Activated effector memory CD4-positive, alpha-beta T cell treated with anti-CD3 and anti-CD28 coated beads, Interleukin-2, amount 50 U/mL, for 16 hours (primary cell): Measurements from ENCODE around the gene NDE1.

ENCODE experiments used
- DNase-seq: peaks from one replicate; pipeline ENCODE4 v3.0.0-alpha.2; 2020

Gene NDE1

DNA sequence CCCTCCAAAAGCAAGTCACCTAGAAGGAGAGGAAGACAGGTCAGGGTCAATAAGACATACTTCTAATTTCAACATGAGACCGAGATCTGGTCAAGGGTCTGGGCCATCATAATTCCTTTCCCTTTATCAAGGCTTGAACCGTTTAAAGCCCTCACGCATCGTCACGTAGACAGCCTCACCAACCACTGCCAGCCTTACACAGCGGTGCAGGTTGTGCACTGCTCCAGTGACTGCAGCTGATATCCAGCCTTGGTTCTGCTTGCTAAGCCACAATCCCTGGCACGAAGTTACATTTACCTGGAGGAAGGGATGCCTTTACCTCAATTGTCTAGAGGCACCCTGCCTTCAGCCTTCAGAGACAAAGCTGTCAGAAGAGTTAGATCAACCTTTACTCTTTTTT is 121.6 kb downstream of the NDE1 start:
- DNase-seq, result no peak

DNA sequence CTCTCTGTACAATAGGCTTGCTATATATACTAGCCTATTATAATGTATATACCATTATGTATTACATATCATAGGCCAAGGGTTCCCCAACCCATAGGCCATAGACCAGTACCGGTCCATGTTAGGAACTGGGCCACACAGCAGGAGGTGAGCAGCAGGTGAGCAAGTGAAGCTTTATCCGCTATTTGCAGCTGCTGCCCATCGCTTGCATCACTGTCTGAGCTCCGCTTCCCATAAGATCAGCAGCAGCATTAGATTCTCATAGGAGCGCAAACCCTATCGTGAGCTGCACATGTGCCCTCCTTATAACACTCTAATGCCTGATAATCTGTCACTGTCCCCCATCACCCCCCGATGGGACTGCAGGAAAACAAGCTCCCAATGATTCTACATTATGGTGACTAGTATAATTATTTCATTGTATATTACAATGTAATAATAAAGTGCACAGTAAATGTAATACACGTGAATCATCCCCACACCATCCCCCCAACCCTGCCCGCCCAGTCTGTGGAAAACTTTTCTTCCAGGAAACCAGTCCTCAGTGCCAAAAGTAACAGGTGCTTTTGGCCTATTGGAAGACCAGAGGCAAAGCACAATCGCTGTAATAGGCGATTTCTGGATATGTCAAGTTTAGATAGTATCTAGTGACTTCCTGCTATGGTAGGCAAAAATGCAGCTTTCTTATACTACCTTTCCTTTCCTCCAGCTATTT is 122.7 kb downstream of the NDE1 start:
- no peak for DNase-seq

DNA sequence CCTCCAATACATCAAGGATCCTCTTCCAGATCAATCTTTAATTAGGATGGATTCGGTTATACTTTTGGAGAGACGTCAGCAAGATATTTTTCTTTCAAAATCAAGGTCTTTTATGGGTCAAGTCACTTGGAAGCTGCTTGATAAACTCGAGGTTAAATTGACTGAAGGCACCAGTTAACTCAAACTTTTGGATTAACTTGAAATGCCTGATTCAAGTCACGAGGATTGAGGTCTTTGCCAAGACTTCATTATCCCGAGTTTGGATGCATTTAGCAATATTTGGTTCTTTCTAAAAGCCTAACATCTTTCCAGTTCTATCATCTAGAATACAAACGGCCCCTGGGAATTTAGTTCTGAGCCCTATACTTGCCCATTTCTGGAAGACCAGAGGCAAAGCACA is 123.9 kb downstream of the NDE1 start:
- no peak for DNase-seq

DNA sequence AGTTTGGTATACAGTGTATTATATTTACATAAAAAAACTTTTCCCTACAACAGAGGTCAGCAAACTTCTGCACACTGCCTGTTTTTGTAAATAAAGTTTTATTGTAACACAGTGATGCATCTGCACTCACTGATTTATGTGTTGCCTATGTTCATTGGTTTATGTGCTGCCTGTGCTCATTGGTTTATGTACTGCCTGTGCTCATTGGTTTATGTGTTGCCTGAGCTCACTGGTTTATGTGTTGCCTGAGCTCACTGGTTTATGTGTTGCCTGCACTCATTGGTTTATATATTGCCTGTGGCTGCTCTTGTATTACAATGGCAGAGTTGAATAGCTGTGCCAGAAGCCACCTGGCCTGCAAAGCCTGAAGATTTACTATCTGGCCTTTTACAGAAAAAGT is 125.2 kb downstream of the NDE1 start:
- no peak for DNase-seq

DNA sequence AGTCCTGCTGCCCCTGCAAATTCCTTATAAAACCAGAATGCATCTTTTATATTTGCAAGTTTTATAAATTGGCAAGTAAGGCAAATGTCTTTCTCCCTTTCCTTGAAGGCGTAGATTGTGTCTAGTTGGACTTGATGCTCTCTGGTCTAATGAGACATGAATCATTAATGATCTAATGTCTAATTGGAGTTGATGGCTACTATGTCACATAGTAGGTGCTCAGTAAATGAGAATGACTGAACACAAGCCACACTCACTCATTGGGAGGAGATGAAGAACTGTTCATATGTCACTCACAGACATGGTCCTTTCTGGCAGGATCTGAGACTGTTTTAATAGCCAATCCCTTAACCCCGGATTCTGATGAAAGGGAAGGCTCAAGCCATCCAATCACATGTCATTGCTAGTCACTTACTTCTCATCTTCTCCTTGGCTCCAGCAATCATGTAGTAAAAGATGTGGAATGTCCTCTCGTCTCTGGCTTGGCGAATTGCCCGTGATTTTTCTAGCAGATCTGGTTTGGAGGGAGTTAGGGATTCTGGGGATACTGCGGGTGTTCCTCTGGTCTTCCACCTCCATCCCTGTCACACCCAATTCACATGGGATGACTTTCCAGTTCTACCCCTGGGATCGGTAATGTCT is 125.7 kb downstream of the NDE1 start:
- DNase-seq, result no peak
